Measurements from ENCODE around the gene OR51V1. TPM values are rescaled to one million over a fixed set of nuclear protein-coding genes. Genes with fewer than 3 reads are reported as not detected.

The OR51V1 gene
- total RNA-seq, 1 experiment from 2014 or later: not detected

- intact Hi-C loops (cut with micrococcal nuclease; ENCODE audit: unreplicated experiment): no loop called here
- H3K4me1 ChIP-seq: no peaks in the 10 kb centered on the region
- H3K27me3 ChIP-seq (replicated peaks; ENCODE audit: control insufficient read depth, insufficient read depth, low read length): no peaks in the 10 kb centered on the region
- ChIA-PET POLR2A (no interaction called here), CTCF (no interaction called here)
- H3K27me3 Mint-ChIP-seq (ENCODE audit: insufficient read depth, unreplicated experiment): peaks cover 13% of the 10 kb centered on the region
- no peaks in the 10 kb centered on the region for H3K36me3 ChIP-seq (ENCODE audit: control insufficient read depth, insufficient read depth, low read length)
- H3K27ac Mint-ChIP-seq (ENCODE audit: unreplicated experiment): no peak overlapping the region
- H3K9me3 ChIP-seq: no peaks in the 10 kb centered on the region
- no peak overlapping the region for H3K4me3 Mint-ChIP-seq (ENCODE audit: unreplicated experiment)
- no peak overlapping the region for H3K4me3 ChIP-seq (ENCODE audit: low read depth, low read length)
- DNase-seq: no peak
- no peaks in the 10 kb centered on the region for H3K9me3 Mint-ChIP-seq (ENCODE audit: unreplicated experiment)
- H3K36me3 Mint-ChIP-seq (ENCODE audit: insufficient read depth, unreplicated experiment): no peaks in the 10 kb centered on the region
- H3K4me1 Mint-ChIP-seq (ENCODE audit: low read depth, unreplicated experiment): no peaks in the 10 kb centered on the region
- BruUV-seq (replicated peaks): no TSS peak
- no peak for TF ChIP-seq CTCF (IDR thresholded peaks at IDR 0.05; ENCODE audit: insufficient read depth in 1 of 2, low read depth in 1 of 2, low read length in 1 of 2, severe bottlenecking in 1 of 2, unreplicated experiment in 1 of 2)
These were observed 41.0 kb upstream of the OR51V1 start for GRCh38 chr11:5241458-5241857.

DNA sequence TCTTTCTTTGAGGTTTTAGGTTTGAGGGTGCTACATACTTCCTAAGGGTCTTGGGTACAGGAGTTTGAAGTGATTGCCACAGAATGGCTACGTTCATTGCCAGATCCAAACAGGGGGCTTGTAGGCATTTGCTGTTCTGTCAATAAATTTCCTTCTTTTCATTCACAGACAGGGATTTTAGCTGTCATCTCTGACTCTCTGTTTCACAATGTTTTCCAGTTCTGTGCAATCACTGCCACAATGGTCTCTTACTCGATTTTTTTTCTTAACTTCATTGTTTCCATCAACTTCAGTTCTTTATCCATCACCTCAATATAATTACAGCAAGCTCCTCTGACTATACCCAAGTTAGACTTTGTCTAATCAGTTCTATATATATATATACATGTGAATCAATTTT lies 40.0 kb upstream of the OR51V1 start:
- Mint-ChIP-seq H3K36me3 (ENCODE audit: insufficient read depth, unreplicated experiment) (no peaks in the 10 kb centered on the region), H3K4me1 (ENCODE audit: low read depth, unreplicated experiment) (no peaks in the 10 kb centered on the region), H3K9me3 (ENCODE audit: unreplicated experiment) (no peaks in the 10 kb centered on the region), H3K27me3 (ENCODE audit: insufficient read depth, unreplicated experiment) (peaks cover 9% of the 10 kb centered on the region), H3K4me3 (ENCODE audit: unreplicated experiment) (no peak overlapping the region), H3K27ac (ENCODE audit: unreplicated experiment) (no peak overlapping the region)
- Histone ChIP-seq H3K36me3 (ENCODE audit: control insufficient read depth, insufficient read depth, low read length) (no peaks in the 10 kb centered on the region), H3K4me3 (ENCODE audit: low read depth, low read length) (no peak overlapping the region), H3K4me1 (no peaks in the 10 kb centered on the region), H3K27me3 (replicated peaks; ENCODE audit: control insufficient read depth, insufficient read depth, low read length) (no peaks in the 10 kb centered on the region), H3K9me3 (no peaks in the 10 kb centered on the region)
- no peak for TF ChIP-seq CTCF (IDR thresholded peaks at IDR 0.05; ENCODE audit: insufficient read depth in 1 of 2, low read depth in 1 of 2, low read length in 1 of 2, severe bottlenecking in 1 of 2, unreplicated experiment in 1 of 2)
- intact Hi-C loops (cut with micrococcal nuclease; ENCODE audit: unreplicated experiment): no loop called here
- POLR2A ChIA-PET: no interaction called here
- CTCF ChIA-PET: no interaction called here
- no peak for DNase-seq
- no TSS peak for BruUV-seq (replicated peaks)

DNA sequence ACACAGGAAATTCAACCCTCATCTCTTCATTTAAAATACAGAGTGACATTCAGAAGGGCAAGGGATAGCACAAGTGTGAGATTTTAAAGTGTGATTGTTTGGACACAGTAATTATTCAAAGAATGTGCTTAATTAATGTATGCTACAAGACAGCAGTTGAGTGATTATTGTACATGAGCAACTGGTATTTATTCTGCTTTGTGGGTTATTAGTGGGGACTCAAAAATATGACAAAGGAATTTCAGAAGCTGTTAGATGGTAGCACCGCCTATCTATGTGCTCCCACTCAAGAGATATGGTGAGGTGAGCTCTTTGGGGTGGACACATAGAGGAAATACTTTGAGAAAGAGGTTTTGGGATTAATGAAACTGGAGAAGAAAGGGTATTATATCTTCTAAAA lies 39.6 kb upstream of the OR51V1 start:
- DNase-seq: no peak
- Mint-ChIP-seq H3K27me3 (ENCODE audit: insufficient read depth, unreplicated experiment) (peaks cover 12% of the 10 kb centered on the region), H3K4me3 (ENCODE audit: unreplicated experiment) (no peak overlapping the region), H3K9me3 (ENCODE audit: unreplicated experiment) (no peaks in the 10 kb centered on the region), H3K27ac (ENCODE audit: unreplicated experiment) (no peak overlapping the region), H3K4me1 (ENCODE audit: low read depth, unreplicated experiment) (no peaks in the 10 kb centered on the region), H3K36me3 (ENCODE audit: insufficient read depth, unreplicated experiment) (no peaks in the 10 kb centered on the region)
- Histone ChIP-seq H3K4me1 (no peaks in the 10 kb centered on the region), H3K4me3 (ENCODE audit: low read depth, low read length) (no peak overlapping the region), H3K9me3 (no peaks in the 10 kb centered on the region), H3K27me3 (replicated peaks; ENCODE audit: control insufficient read depth, insufficient read depth, low read length) (no peaks in the 10 kb centered on the region), H3K36me3 (ENCODE audit: control insufficient read depth, insufficient read depth, low read length) (no peaks in the 10 kb centered on the region)
- POLR2A ChIA-PET: no interaction called here
- CTCF ChIA-PET: no interaction called here
- no peak for TF ChIP-seq CTCF (IDR thresholded peaks at IDR 0.05; ENCODE audit: insufficient read depth in 1 of 2, low read depth in 1 of 2, low read length in 1 of 2, severe bottlenecking in 1 of 2, unreplicated experiment in 1 of 2)
- intact Hi-C loops (cut with micrococcal nuclease; ENCODE audit: unreplicated experiment): no loop called here
- BruUV-seq (replicated peaks): no TSS peak
